Measurements from ENCODE around the gene SLC35E3.

Gene SLC35E3

DNA sequence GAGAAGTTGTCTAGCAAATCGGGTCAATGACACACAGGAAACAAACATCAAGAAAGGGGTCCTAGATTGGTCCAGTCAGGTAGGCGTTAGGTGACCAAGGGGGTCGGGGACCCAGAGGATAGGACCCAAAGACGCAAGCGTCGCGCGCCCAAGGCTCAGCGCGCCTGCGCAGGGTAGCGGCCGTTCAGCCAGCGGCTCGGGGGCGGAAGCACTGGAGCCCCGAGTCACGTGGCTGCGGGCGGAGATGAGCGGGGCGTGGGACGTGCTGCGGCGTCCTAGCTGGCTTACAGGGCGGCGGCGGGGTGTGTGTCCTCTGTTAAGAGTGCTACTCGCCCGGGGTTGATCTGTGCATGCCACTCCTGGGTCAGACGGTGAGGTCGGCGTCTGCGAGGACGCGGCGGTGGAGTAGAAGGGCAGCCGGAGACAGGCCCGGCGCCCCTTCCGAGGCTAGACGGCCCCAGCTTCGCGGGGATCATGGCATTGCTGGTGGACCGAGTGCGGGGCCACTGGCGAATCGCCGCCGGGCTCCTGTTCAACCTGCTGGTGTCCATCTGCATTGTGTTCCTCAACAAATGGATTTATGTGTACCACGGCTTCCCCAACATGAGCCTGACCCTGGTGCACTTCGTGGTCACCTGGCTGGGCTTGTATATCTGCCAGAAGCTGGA, at the start of gene SLC35E3:
Gene SLC35E3, plus strand, starts transcription at position 273 of the 668 bp plus-strand sequence. Its CDS starts 202 bp downstream, at position 475.
- peak; percentile 51 for DNase-seq (ENCODE audit: low read depth)
- peak within 1 kb of the TSS; percentile 85 for H3K4me3 ChIP-seq (ENCODE audit: low read depth, low read length)

DNA sequence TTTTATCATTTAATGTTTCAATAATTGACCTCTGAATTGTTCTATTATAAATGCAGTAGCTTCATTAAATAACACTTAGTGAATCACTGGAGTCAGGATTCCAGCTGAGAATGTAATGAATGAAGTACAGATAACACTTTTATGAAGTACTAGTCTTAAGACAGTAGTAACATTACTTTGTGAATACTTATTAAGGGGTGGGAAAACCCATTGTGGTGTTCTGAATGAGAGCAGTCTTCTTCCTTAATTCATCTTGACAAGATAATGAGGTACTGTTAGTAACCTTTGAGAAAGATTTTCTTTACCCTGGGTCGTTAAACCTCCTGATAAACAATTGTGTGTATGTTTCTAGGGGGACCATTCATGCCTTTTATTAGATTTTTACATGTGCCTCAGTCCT, 46.5 kb upstream of the SLC35E3 start:
- DNase-seq (ENCODE audit: low read depth): no peak
- H3K4me3 ChIP-seq (ENCODE audit: low read depth, low read length): no peak overlapping the region

DNA sequence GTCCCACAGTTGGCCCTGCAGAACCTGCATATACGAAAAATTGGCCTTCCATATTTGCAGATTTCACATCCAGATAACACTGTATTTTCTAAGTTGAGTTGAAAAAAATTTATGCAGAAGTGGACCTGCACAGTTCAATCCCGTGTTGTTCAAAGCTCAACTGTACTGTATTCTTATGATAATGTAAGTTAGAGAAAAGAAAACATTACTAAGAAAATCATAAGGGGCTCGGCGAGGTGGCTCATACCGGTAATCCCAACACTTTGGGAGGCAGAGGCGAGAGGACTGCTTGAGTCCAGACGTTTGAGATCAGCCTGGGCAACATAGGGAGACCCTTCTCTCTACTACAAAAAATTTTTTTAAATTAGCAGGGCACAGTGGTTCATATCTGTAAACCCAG, 18.2 kb upstream of the SLC35E3 start:
- no peak overlapping the region for H3K4me3 ChIP-seq (ENCODE audit: low read depth, low read length)
- DNase-seq (ENCODE audit: low read depth): no peak

DNA sequence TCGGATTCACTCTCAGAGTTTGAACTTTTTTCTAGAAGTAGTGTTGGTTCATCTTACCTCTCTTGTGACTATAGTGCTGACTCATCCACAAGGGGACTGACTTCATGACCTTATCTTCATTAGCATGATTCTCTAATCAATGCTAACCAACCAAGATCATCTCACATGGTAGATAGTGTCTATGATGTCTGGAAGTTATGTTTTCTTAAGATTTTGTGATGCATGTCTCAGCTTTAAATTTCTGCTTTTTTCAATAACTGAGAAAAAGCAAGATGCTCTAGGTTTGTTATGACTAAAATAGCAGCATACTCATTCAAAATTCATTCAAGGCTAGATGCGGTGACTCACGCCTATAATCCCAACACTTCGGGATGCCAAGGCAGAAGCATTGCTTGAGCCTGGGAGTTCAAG, 12.3 kb upstream of the SLC35E3 start:
- DNase-seq (ENCODE audit: low read depth): peak; percentile 22

DNA sequence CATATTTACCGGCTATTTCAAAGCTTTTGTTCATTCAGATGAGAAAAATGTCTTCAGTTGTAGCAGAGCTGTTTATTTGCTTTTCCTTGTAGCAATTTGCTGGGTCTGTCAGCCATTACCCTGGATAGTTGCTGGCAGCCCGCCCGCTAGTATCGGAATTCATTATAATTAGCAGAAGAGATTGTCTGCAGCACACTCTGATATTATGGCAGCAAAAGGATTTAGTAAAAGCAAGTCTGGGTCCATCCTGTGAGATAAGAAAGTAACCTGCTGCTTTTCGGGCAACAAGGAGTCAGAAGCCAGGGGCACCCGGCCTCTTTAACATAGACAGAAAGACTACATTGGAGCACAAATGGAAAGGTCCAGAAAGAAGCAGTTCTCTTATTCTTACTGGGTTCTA, 6.1 kb upstream of the SLC35E3 start:
- no peak for DNase-seq (ENCODE audit: low read depth)
- H3K4me3 ChIP-seq (ENCODE audit: low read depth, low read length): no peak overlapping the region

More for the DNA sequence above, 12.3 kb upstream of the SLC35E3 start:
- H3K4me3 ChIP-seq (ENCODE audit: low read depth, low read length): no peak overlapping the region

DNA sequence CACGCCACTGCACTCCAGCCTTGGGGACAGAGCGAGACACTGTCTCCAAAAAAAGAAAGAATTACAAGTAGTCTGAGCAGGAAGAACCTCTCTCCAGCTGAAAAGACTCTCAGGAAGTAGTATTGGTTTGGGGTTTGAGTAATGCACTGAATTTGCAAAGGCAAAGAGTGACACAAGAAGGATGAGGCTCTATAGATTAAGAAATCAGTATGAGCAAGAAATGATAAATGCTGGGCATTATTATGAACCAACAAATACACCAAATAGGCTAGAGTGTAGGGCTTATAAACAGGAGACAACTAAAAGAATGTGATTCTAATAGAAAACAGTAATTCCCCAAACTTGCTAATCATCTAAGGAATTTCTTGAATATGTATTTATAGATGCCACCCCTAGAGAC, 2.6 kb upstream of the SLC35E3 start:
- no peak for DNase-seq (ENCODE audit: low read depth)
- H3K4me3 ChIP-seq (ENCODE audit: low read depth, low read length): no peak overlapping the region

DNA sequence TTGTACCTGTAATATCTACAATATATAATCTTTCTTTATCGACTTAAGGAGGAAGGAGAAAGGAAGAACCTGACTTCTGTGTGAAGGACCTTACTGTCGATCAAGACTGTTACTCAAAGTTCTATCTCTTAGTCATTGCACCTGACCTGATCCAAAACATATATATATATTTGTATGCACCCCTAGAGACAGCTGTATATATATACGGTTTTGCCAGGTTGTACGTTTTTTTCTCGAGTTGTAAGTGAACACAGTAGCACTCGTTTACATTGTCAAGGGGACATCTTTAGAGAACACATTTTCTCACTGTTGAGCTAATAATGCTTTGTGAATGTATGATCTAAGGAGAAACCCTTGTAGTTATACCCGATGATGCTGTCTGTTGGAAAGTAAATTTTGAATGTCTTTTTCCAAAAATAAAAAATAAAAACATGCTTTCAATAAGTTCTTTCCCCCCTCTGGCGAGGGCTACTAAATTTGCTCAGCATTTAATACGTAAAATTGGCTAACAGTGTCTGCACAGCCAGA, 536 bp upstream of the SLC35E3 start:
- H3K4me3 ChIP-seq (ENCODE audit: low read depth, low read length): peak overlapping the region; percentile 85
- DNase-seq (ENCODE audit: low read depth): no peak

DNA sequence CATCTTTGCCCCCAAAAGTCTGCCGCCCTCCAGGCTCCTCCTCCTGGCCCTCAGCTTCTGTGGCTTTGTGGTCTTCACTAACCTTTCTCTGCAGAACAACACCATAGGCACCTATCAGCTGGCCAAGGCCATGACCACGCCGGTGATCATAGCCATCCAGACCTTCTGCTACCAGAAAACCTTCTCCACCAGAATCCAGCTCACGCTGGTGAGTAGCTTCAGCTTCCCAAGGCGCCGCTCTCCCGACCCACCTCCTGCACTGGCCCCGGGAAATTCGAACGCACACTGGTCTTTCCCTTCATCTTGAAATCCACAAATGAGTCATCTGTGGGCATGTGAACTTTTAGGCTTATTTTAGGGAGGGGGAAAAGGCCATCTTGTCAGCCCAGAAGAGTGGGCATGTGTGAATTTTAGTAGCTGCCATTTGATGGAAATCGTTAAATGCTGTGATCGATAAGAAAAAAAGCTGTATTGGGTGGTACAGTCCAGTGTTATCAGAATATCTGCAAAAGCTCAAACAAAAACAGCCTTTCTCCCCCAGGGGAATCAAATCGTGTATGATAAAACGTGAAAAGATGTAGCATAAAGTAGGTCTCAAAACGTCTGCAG, 700 bp downstream of the SLC35E3 start:
- peak overlapping the region; percentile 85 for H3K4me3 ChIP-seq (ENCODE audit: low read depth, low read length)
- DNase-seq (ENCODE audit: low read depth): no peak

DNA sequence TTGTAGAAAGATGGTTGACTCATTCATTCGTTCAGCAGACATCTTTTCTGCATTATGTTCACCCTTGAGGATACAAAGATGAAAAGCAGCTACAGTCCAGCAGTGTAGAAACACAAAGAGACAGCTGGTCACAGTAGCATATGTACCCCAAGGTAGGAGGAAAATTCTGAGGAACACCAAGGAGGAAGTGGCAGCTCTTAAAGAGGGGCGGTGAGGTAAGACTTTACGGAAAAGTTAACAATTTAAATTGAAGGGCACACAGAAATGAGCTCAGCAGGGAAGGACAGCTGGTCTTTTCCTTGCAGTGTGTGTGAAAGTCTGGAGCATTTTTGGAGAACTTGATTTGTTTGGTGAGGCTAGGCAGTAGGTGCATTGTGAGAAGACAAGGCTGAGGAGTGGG, 3.5 kb downstream of the SLC35E3 start:
- H3K4me3 ChIP-seq (ENCODE audit: low read depth, low read length): no peak overlapping the region
- no peak for DNase-seq (ENCODE audit: low read depth)

DNA sequence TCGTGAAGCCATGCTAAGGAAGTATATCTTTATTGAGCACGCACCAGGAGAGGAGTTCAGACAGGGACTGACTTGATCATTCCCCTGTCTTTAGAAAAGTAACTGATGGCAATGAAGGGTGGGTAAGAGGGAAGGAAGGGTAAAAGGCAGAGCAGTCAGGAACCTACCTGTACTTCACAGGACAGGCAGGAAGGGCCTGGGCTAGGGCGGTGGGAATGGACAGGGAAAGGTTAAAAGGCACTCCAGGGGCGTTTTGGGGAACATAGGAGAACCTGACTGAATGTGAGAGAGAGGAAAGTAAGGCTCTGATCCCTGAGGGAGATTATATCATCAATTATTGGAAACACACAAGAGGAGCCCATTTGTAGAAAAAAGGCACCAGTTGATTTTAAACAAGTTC, 3.9 kb downstream of the SLC35E3 start:
- DNase-seq (ENCODE audit: low read depth): no peak
- no peak overlapping the region for H3K4me3 ChIP-seq (ENCODE audit: low read depth, low read length)

DNA sequence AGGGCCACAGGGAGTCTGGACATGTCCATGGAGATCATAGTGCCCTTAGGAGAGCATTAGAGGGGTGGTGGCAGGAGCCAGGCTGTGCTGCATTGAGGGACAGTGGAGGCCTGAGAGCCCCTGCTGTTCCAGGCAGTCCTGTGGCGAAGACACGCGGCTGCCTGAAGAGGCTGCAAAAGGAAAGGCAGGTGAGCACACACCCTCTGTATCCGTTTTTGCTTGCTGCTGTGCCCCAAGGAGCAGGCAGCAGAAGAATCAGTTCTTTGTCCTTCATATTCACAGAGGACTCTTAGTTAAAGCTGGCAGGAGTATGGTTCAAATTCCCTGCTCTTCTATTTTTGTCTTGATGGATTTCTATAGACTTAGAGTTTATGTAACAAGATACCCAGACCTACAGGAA, 4.5 kb downstream of the SLC35E3 start:
- H3K4me3 ChIP-seq (ENCODE audit: low read depth, low read length): no peak overlapping the region
- no peak for DNase-seq (ENCODE audit: low read depth)

DNA sequence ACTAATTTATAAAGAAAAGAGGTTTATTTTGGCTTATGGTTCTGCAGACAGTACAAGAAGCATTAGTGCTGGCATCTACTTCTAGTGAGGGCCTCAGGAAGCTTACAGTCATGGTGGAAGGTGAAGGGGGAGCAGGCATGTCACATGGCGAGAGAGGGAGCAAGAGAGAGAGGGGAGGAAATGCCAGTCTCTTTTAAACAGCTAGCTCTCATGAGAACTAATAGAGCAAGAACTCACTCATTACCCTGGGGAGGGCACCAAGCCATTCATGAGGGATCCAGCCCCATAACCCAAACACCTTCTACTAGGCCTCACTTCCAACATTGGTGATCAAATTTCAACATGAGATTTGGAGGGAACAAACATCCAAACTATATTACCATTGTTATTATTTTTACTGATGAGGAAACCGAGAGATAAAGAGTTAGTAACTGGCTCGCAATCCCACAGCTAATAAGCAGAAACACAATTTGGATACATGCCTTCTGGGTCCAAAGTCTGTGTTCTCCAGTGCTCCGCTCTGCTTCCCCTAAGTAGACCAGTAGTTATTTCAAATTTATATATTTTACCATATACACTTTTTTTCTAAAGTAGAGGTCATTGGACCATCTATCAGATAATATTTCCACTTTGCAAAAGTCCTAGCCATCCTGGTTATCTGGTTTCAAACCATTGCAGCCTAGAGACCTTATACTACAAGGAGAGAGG, 9.7 kb downstream of the SLC35E3 start:
- no peak for DNase-seq (ENCODE audit: low read depth)
- H3K4me3 ChIP-seq (ENCODE audit: low read depth, low read length): no peak overlapping the region

DNA sequence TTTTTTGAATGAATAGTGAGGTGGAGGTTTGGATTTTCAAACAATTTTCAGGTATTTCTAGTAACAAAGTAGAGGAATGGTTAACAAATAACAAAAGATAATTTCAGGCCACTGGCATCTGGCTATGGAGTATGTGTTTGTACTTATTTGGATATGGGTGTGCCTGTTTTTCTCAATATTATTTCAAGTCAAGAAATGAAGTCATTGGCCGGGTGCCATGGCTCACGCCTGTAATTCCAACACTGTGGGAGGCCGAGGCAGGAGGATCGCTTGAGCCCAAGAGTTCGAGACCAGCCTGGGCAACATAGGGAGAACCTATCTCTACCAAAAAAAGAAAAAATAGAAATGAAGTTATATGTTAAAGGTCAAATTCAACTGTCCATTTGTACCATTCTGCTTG, 13.9 kb downstream of the SLC35E3 start:
- H3K4me3 ChIP-seq (ENCODE audit: low read depth, low read length): no peak overlapping the region
- no peak for DNase-seq (ENCODE audit: low read depth)

DNA sequence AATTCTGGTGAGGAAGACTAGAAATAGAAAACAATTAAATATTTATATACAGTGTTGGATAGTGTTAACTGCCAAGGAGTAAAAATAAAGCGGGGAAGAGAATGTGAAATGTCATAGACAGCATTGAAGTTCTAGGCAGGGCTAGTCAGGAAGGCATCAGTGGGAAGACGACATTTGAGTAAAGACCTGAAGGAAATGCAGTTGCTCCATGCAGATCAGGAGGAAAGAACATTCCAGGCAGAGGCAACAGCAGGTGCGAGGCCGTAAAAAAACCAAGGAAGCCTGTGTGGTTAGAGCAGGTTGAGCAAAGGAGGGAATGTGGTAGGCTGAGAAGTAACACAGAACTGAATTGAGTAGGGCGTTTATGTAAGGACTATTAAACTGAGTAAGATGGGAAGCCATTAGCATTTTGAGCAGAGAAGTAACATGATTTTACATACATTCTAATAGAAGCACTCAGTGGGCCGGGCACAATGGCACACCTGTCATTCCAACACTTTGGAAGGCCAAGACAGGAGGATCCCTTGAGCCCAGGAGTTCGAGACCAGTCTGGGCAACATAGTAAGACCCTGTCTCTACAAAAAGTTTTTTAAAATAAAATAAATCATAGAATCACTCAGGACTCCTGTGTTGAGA, 14.9 kb downstream of the SLC35E3 start:
- no peak overlapping the region for H3K4me3 ChIP-seq (ENCODE audit: low read depth, low read length)
- no peak for DNase-seq (ENCODE audit: low read depth)

DNA sequence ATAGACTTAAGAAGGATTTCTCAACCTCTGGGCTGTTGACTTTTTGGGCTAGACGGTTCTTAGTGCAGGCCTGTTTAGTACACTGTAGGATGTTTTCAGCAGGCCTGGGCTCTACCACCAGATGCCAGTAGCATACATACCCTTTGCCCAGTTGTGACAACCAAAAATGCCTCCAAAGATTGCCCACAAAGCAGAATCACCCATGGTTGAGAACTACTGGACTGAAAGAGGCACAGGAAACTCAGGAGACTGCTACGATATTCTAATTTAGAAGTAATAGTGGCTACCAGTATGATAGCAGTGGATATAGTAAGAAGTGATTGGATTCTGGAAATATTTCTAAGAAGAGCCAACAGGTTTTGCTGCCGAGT, 15.5 kb downstream of the SLC35E3 start:
- no peak overlapping the region for H3K4me3 ChIP-seq (ENCODE audit: low read depth, low read length)
- DNase-seq (ENCODE audit: low read depth): no peak

DNA sequence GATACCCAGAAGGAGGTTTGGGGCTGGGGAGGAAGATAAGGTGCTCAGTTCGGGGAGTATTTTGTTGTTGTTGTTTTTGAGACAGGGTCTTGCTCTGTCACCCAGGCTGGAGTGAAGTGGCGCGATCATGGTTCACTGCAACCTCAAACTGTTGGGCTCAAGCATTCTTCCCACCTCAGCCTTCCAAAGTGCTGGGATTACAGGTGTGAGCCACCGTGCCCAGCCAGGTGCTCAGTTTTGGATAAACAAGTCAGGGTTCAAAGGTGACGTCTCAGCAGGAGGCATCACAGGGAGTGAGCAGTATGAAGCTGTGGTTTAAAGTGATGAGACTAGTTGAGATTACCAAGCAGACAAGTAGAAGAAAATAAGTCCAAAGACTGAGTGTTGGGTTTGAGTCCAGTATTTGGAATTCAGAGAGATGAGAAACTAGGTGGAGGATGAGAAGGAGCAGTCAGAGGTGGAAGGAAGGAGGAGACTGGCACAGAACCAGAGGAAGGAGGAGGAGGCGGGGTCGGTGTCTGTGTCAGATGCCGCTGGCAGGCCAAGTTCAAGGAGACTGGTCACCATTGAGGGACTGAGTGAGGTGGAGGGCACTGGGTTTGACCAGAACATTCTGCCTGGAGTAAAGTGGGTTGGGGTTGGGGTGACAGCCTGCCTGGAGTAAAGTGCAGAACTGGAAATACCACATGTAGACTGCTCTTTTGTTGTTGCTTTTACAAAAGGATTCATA, 16.1 kb downstream of the SLC35E3 start:
- no peak overlapping the region for H3K4me3 ChIP-seq (ENCODE audit: low read depth, low read length)
- no peak for DNase-seq (ENCODE audit: low read depth)

DNA sequence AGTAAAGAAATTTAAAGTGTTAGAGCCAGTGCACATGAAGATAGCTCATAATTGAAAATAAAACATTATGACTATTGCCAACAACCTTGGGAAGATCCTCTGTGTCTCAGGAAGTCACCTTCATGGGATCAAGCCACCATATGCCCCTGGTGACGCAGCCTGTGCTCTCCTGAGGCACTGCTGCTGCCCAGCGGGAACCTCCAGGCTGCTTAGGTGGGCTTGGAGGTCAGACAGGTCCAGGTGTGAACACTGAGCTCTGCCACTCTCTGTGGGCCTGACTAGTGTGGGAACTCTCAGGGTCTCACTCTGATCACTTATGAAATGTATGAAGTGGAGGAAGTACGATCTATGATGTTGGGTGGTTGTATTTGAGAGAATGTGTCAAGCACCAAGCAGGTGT, 16.7 kb downstream of the SLC35E3 start:
- no peak for DNase-seq (ENCODE audit: low read depth)
- H3K4me3 ChIP-seq (ENCODE audit: low read depth, low read length): no peak overlapping the region

DNA sequence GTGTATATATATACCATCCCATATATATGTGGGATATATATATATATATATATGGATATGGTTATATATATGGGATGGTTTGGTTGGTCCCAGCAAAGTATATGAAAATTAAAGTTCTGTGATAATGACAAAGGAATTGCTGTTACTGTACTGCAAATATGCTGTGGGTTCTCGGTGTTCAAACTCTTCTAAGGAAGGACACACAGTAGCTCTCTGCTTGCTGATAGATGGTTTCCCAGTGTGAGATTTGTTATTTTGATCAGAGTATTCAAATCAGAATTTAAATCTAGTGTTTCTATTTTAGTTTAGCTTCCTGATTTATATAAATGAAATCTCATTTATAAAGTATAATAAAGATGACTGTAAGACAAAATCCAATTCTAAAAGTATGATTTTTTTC, 19.7 kb downstream of the SLC35E3 start:
- H3K4me3 ChIP-seq (ENCODE audit: low read depth, low read length): no peak overlapping the region
- no peak for DNase-seq (ENCODE audit: low read depth)

DNA sequence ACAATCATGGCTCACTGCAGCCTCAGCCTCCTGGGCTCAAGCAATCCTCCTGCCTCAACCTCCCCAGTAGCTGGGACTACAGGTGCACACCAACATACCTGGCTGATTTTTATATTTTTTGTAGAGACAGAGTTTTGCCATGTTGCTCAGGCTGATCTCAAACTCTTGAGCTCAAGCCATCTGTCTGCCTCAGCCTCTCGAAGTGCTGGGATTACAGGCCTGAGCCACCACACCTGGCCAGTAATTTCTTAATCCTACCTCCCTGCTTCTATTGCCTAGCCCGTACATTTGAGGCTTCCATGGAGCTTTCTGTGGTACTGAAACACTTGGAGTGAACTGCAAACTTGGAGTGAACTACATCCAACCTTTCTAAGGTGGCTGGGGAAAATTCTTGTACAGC, 20.7 kb downstream of the SLC35E3 start:
- no peak for DNase-seq (ENCODE audit: low read depth)
- no peak overlapping the region for H3K4me3 ChIP-seq (ENCODE audit: low read depth, low read length)

DNA sequence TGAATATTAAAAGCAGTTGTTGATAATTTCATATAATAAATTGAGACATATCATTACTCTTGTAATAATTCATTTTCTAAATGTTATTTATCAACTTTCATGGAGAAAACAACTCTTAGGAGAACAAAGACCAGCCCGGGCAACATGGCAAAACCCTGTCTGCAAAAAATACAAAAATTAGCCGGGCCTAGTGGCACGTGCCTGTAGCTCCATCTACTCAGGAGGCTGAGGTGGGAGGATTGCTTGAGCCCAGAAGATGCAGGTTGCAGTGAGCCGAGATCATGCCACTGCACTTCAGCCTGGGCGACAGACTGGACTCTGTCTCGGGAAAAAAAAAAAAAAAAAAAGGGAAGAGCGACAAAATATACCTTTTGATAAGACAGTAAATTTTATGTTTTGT, 21.2 kb downstream of the SLC35E3 start:
- H3K4me3 ChIP-seq (ENCODE audit: low read depth, low read length): no peak overlapping the region
- no peak for DNase-seq (ENCODE audit: low read depth)
